ENCODE results near the gene SMTN. TPM values are rescaled to one million over a fixed set of nuclear protein-coding genes. Genes with fewer than 3 reads are reported as not detected.
A peak's percentile ranks its signal among the peaks of the same experiment; 100 is the strongest.

The SMTN gene
- total RNA-seq (ENCODE audit: low replicate concordance), result 27.1 and 54.0 TPM in 2 replicates
- long read RNA-seq, result 0 reads

- Mint-ChIP-seq H3K36me3 (no peaks in the 10 kb centered on the region), H3K27me3 (no peaks in the 10 kb centered on the region), H3K4me1 (ENCODE audit: unreplicated experiment) (peaks cover 30% of the 10 kb centered on the region), H3K4me3 (peak within 1 kb of the TSS; percentile 96), H3K9me3 (no peaks in the 10 kb centered on the region), H3K27ac (peak within 1 kb of the TSS; percentile 98)
- TF ChIP-seq, protein P1, sequence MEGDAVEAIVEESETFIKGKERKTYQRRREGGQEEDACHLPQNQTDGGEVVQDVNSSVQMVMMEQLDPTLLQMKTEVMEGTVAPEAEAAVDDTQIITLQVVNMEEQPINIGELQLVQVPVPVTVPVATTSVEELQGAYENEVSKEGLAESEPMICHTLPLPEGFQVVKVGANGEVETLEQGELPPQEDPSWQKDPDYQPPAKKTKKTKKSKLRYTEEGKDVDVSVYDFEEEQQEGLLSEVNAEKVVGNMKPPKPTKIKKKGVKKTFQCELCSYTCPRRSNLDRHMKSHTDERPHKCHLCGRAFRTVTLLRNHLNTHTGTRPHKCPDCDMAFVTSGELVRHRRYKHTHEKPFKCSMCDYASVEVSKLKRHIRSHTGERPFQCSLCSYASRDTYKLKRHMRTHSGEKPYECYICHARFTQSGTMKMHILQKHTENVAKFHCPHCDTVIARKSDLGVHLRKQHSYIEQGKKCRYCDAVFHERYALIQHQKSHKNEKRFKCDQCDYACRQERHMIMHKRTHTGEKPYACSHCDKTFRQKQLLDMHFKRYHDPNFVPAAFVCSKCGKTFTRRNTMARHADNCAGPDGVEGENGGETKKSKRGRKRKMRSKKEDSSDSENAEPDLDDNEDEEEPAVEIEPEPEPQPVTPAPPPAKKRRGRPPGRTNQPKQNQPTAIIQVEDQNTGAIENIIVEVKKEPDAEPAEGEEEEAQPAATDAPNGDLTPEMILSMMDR (conservative IDR thresholded peaks at IDR 0.05), result no peak
- peak; percentile 95 for DNase-seq (ENCODE audit: extremely low spot score, unreplicated experiment)
These were observed at the start of gene SMTN for GRCh38 chr22:31080848-31081649. Gene SMTN (plus strand): TSS chr22:31081318. CDS start chr22:31083259, 1,941 bp downstream.

DNA sequence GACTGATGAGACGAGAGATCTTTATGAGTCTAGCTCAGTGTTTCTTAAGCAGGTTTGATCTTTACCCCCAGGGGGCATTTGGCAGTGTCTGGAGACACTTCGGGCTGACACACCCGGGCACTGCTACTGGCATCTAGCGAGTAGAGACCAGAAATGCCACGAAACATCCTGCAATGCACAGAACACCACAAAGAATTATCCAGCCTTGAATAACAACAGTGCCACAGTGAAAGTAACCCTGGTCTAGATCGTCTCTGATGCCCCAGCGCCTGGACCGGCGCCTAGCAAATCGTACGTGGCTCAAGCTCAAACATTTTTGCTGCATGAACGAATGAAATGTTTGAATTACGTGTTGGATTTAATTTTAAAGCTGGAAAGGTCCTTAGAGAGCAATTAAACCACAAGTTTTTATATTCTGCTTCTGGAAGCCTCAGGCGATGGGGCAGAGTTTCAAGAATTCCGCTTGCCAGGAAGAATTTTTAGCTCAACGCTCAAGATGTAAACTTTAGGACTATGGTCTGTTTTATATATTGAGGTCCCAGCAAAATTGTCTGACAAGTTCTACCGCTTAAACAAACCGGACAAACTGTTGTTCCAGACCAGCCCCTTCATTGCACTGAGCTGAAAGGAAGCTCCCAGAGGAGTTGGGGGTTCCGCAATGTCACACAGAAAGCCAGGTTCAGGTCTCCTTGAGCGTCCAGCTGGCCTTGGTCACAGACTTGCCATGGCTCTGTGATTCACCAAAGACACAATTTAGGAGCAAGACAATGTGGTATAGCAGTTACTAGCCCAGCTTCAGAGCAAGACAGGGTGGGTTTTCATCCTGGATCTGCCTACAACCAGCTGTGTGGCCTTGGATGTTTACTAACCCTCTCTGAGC is 44.2 kb upstream of the SMTN start:
- no peak overlapping the region for H3K4me3 Mint-ChIP-seq
- H3K27me3 Mint-ChIP-seq, result peaks cover 3% of the 10 kb centered on the region
- no peak for DNase-seq (ENCODE audit: extremely low spot score, unreplicated experiment)
- H3K36me3 Mint-ChIP-seq, result no peaks in the 10 kb centered on the region
- H3K27ac Mint-ChIP-seq, result no peak overlapping the region
- no peaks in the 10 kb centered on the region for H3K9me3 Mint-ChIP-seq
- TF ChIP-seq, protein P1 (conservative IDR thresholded peaks at IDR 0.05), result no peak
- H3K4me1 Mint-ChIP-seq (ENCODE audit: unreplicated experiment), result peaks cover 9% of the 10 kb centered on the region

DNA sequence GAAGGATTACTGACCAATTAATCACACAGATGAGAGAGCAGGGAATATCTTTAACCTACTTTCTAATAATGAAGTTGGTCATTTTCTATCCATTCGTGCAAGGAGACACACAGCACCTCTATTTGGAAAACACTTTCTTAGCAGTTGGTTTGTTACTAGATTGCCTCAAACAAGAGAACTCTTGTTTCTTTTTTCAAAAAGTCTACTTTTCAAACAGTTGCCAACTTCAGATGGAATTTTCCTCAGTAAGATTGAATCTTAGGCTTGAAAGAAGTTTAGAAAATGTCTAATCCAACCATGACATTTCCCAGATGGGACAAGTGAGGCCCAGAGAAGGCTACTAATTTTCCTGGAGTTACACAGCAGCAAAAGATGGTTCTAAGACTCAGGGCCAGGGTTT is 42.4 kb upstream of the SMTN start:
- Mint-ChIP-seq H3K9me3 (no peaks in the 10 kb centered on the region), H3K36me3 (no peaks in the 10 kb centered on the region), H3K4me1 (ENCODE audit: unreplicated experiment) (peaks cover 9% of the 10 kb centered on the region)

GRCh38 chr22:31039393-31039792 is 41.7 kb upstream of the SMTN start:
- no peaks in the 10 kb centered on the region for H3K9me3 Mint-ChIP-seq
- TF ChIP-seq, protein P1 (conservative IDR thresholded peaks at IDR 0.05), result no peak
- no peak overlapping the region for H3K27ac Mint-ChIP-seq
- peaks cover 9% of the 10 kb centered on the region for H3K4me1 Mint-ChIP-seq (ENCODE audit: unreplicated experiment)
- peaks cover 3% of the 10 kb centered on the region for H3K27me3 Mint-ChIP-seq
- no peaks in the 10 kb centered on the region for H3K36me3 Mint-ChIP-seq
- no peak for DNase-seq (ENCODE audit: extremely low spot score, unreplicated experiment)
- H3K4me3 Mint-ChIP-seq, result no peak overlapping the region

More for the DNA sequence above, 42.4 kb upstream of the SMTN start:
- DNase-seq (ENCODE audit: extremely low spot score, unreplicated experiment), result no peak
- Mint-ChIP-seq H3K27me3 (peaks cover 3% of the 10 kb centered on the region), H3K4me3 (no peak overlapping the region), H3K27ac (no peak overlapping the region)
- TF ChIP-seq, protein P1 (conservative IDR thresholded peaks at IDR 0.05), result no peak

- Mint-ChIP-seq H3K36me3 (no peaks in the 10 kb centered on the region), H3K27ac (no peak overlapping the region), H3K4me3 (no peak overlapping the region), H3K4me1 (ENCODE audit: unreplicated experiment) (peaks cover 9% of the 10 kb centered on the region), H3K9me3 (no peaks in the 10 kb centered on the region), H3K27me3 (peaks cover 3% of the 10 kb centered on the region)
- TF ChIP-seq, protein P1 (conservative IDR thresholded peaks at IDR 0.05), result no peak
- DNase-seq (ENCODE audit: extremely low spot score, unreplicated experiment), result no peak
These were observed 40.3 kb upstream of the SMTN start for GRCh38 chr22:31040542-31041398.
